GM19463 (cell line): ENCODE measurements around the gene LRIT1.

Source experiments
- ATAC-seq: cut with Tn5 transposase; IDR thresholded peaks from one replicate; pipeline ENCODE4 v1.9.1; 2021; ENCODE audit warnings: mild to moderate bottlenecking, moderate library complexity; ENCODE audit not compliant: unreplicated experiment

The LRIT1 gene

GRCh38 chr10:84214612-84215235 is 26.6 kb downstream of the LRIT1 start:
- ATAC-seq: peak; percentile 88

DNA sequence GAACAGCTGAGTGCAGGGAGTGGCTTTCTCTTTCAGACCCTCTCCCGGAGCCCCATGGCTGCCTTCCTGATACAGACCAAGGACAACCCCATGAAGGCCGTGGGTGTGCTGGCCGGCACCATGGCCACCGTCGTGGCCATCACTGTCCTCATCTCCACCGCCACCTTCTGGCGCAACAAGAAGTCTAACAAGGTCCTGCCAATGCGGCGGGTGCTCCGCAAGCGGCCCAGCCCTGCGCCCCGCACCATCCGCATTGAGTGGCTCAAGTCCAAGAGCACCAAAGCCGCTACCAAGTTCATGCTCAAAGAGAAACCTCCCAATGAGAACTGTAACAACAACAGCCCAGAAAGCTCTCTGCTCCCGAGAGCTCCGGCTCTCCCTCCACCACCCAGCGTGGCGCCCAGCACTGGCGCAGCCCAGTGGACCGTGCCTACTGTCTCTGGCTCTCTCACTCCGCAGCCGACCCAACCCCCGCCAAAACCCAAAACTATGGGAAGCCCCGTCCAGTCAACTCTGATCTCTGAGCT is 27.2 kb downstream of the LRIT1 start:
- no peak for ATAC-seq

- ATAC-seq: no peak
Measured at GRCh38 chr10:84213076-84213475, 28.3 kb downstream of the LRIT1 start.

GRCh38 chr10:84212014-84212413 is 29.3 kb downstream of the LRIT1 start:
- ATAC-seq: no peak

DNA sequence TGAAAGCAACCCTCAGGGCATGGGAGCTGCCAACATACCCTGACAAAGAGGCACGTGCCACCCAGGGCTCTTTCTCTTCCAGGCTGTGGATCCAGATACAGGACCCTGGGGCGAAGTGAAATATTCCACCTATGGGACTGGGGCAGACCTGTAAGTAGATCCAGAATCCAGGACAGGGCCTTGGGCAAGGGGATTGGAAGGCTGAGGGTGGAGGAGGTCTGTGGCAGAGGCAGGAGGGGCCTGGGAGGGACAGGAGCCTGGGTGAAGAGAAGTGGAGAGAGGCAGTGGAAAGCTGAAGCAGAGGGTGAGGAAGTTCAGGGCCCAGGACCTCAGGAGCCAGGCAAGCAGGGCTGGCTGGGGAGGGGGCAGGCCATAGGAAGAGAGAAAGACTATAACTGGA is 29.8 kb downstream of the LRIT1 start:
- ATAC-seq: no peak

DNA sequence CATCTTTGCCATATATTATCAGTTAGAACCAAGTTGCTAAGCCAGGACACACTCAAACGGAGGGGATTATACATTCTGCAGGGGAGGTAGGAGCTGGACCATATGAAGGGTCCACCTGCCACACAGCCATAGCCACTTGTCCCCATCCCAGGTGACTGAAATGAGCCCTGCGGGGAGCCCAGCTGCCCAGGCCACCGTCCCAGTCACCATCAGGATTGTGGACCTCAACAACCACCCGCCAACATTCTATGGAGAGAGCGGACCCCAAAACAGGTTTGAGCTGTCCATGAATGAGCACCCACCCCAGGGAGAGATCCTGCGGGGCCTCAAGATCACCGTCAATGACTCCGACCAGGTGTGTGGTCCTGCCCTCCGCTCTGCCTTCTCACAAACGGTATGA is 33.3 kb downstream of the LRIT1 start:
- no peak for ATAC-seq

GRCh38 chr10:84205853-84206525 is 35.4 kb downstream of the LRIT1 start:
- ATAC-seq: no peak

- ATAC-seq: peak; percentile 79
Measured at GRCh38 chr10:84205049-84205852, 36.1 kb downstream of the LRIT1 start.

- no peak for ATAC-seq
Measured at GRCh38 chr10:84204610-84205009, 36.7 kb downstream of the LRIT1 start.

- ATAC-seq: peak; percentile 49
Measured at GRCh38 chr10:84204122-84204521, 37.2 kb downstream of the LRIT1 start.

GRCh38 chr10:84202349-84202748 is 39.0 kb downstream of the LRIT1 start:
- no peak for ATAC-seq

GRCh38 chr10:84201682-84202081 is 39.7 kb downstream of the LRIT1 start:
- ATAC-seq: no peak

- no peak for ATAC-seq
Measured at GRCh38 chr10:84201244-84201606, 40.1 kb downstream of the LRIT1 start.

- no peak for ATAC-seq
Measured at GRCh38 chr10:84200537-84201243, 40.7 kb downstream of the LRIT1 start.

- ATAC-seq: no peak
Measured at GRCh38 chr10:84198206-84198915, 43.0 kb downstream of the LRIT1 start.

DNA sequence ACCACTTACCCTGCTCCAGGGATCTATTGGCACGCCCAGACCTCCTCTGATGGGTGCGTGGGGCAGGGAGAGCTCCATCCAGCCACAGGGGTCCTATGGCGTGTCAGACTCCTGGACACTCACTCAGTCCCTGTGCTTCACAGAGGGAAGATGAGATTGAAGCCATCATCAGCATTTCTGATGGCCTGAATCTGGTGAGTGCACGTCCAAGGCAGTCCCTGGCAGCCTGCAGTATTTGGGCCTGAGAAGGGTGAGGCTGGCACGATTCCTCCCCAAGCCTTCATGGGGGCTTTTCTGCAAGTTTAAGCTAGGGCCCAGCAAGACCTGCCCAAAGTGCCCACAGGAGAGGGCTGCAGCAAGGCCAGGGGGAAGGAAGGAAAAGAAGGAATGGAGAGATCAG is 43.7 kb downstream of the LRIT1 start:
- no peak for ATAC-seq

GRCh38 chr10:84196941-84197340 is 44.4 kb downstream of the LRIT1 start:
- no peak for ATAC-seq

- no peak for ATAC-seq
Measured at GRCh38 chr10:84196083-84196482, 45.3 kb downstream of the LRIT1 start.

DNA sequence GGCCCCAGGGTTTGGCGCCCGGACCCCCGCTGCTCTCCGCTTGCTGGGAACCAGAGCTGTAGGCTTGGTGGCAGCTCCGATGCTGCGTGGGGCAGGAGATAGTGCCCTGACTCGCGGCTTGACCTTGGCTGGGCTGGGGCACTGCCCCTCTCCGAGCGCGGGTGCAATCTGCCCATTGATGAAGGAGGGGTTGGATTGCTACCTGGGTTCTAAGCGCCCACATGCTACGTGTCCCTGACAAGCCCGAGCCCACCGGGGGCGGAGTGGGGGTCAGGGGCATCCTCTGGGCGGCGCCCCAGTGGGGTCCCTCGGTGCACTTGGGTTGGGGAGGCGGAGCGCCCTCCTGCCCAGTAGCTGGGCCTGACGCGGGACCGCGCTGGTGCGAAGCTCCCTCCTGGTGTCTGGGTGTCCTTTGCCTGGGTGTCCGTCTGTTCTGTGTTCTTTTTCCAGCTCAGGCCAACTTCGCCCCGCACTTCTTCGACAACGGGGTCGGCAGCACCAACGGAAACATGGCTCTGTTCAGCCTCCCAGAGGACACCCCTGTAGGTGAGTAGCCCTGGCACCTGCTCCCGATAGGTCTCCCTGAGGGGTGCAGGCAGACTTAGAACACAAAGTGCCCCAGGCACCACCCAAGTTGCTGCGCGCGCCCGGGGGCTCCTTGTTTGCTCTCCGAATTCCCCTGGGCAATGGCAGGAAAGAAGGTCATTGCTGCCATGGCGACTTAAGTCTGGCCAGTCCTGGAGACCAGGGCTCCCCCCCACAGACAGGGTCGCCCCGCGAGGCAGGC is 46.1 kb downstream of the LRIT1 start:
- ATAC-seq: peak; percentile 2
